Endothelial cell (in vitro differentiated cells): ENCODE data around the gene TLCD5. TPM values are rescaled to one million over a fixed set of nuclear protein-coding genes. Genes with fewer than 3 reads are reported as not detected.

Source experiments
- DNase-seq: peaks from one replicate; pipeline ENCODE4 v3.0.0; 2021; ENCODE audit warnings: low spot score
- H3K27ac Mint-ChIP-seq: one replicate; pipeline ENCODE4 v1.8.0; 2021; ENCODE audit warnings: mixed read lengths, inconsistent platforms; ENCODE audit not compliant: unreplicated experiment
- H3K27me3 Mint-ChIP-seq: one replicate; pipeline ENCODE4 v1.8.0; 2021; ENCODE audit warnings: mild to moderate bottlenecking, moderate library complexity, mixed read lengths, inconsistent platforms; ENCODE audit not compliant: unreplicated experiment
- H3K36me3 Mint-ChIP-seq: one replicate; pipeline ENCODE4 v1.8.0; 2021; ENCODE audit warnings: mild to moderate bottlenecking, low read depth, mixed read lengths, inconsistent platforms; ENCODE audit not compliant: unreplicated experiment
- H3K4me1 Mint-ChIP-seq: one replicate; pipeline ENCODE4 v1.8.0; 2021; ENCODE audit warnings: mild to moderate bottlenecking, mixed read lengths, inconsistent platforms; ENCODE audit not compliant: unreplicated experiment
- H3K4me3 Mint-ChIP-seq: one replicate; pipeline ENCODE4 v1.8.0; 2021; ENCODE audit warnings: mild to moderate bottlenecking, mixed read lengths, inconsistent platforms; ENCODE audit not compliant: unreplicated experiment
- H3K9me3 Mint-ChIP-seq: one replicate; pipeline ENCODE4 v1.8.0; 2021; ENCODE audit warnings: mixed read lengths, inconsistent platforms; ENCODE audit not compliant: unreplicated experiment
- long read RNA-seq: library from polyadenylated mRNA; unstranded; transcript quantifications from one replicate; pipeline ENCODE4 v2.0.0, GENCODE V29; 2020; ENCODE audit not compliant: unreplicated experiment
- total RNA-seq: library from RNA; stranded (reverse); fragmentation: NEBNext Ultra II Directional; extraction: Animal tissue kit (Norgen Biotek cat#: 25700); gene quantifications from one replicate; pipeline ENCODE4 v1.2.1, GENCODE V29; 2021; ENCODE audit not compliant: unreplicated experiment
- TF ChIP-seq, protein P1 (sequence below): fragments of 200-600 bp; sonication (generic); IDR thresholded peaks from one replicate; pipeline ENCODE4 v1.5.0; 2021; ENCODE audit warnings: antibody characterized with exemption; ENCODE audit not compliant: unreplicated experiment

TLCD5 gene
- total RNA-seq = 15.2 TPM
- long read RNA-seq, full-length matches to known transcripts = 10 of 13 reads
- long read RNA-seq, partial matches to known transcripts = 0 of 13 reads
- long read RNA-seq, other reads (novel, unspliced or antisense) = 3 of 13 reads

- H3K36me3 Mint-ChIP-seq = peaks cover 13% of the 10 kb centered on the region
- DNase-seq = peak; percentile 82
- peak within 1 kb of the TSS; percentile 92 for H3K27ac Mint-ChIP-seq
- no peaks in the 10 kb centered on the region for H3K9me3 Mint-ChIP-seq
- H3K27me3 Mint-ChIP-seq = peaks cover 3% of the 10 kb centered on the region
- peaks cover 17% of the 10 kb centered on the region for H3K4me1 Mint-ChIP-seq
- TF ChIP-seq, protein P1, sequence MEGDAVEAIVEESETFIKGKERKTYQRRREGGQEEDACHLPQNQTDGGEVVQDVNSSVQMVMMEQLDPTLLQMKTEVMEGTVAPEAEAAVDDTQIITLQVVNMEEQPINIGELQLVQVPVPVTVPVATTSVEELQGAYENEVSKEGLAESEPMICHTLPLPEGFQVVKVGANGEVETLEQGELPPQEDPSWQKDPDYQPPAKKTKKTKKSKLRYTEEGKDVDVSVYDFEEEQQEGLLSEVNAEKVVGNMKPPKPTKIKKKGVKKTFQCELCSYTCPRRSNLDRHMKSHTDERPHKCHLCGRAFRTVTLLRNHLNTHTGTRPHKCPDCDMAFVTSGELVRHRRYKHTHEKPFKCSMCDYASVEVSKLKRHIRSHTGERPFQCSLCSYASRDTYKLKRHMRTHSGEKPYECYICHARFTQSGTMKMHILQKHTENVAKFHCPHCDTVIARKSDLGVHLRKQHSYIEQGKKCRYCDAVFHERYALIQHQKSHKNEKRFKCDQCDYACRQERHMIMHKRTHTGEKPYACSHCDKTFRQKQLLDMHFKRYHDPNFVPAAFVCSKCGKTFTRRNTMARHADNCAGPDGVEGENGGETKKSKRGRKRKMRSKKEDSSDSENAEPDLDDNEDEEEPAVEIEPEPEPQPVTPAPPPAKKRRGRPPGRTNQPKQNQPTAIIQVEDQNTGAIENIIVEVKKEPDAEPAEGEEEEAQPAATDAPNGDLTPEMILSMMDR = no peak
- H3K4me3 Mint-ChIP-seq = peak within 1 kb of the TSS; percentile 92
These were observed at the start of gene TLCD5 for GRCh38 chr11:120324932-120325810. TLCD5 (plus strand) TSS chr11:120325299; CDS start chr11:120327442, 2,143 bp downstream.

- no peak for DNase-seq
- Mint-ChIP-seq H3K27ac (no peak overlapping the region), H3K4me1 (peaks cover 12% of the 10 kb centered on the region), H3K27me3 (peaks cover 8% of the 10 kb centered on the region), H3K9me3 (no peaks in the 10 kb centered on the region), H3K36me3 (peaks cover 5% of the 10 kb centered on the region), H3K4me3 (no peak overlapping the region)
- TF ChIP-seq, protein P1 = no peak
These were observed 45.6 kb upstream of the TLCD5 start for GRCh38 chr11:120279502-120279901.

- no peaks in the 10 kb centered on the region for H3K36me3 Mint-ChIP-seq
- peaks cover 12% of the 10 kb centered on the region for H3K4me1 Mint-ChIP-seq
- no peaks in the 10 kb centered on the region for H3K9me3 Mint-ChIP-seq
- no peak overlapping the region for H3K27ac Mint-ChIP-seq
- TF ChIP-seq, protein P1 = no peak
- H3K27me3 Mint-ChIP-seq = peaks cover 7% of the 10 kb centered on the region
- no peak overlapping the region for H3K4me3 Mint-ChIP-seq
- DNase-seq = no peak
These were observed 44.5 kb upstream of the TLCD5 start for GRCh38 chr11:120280600-120281051.

- H3K36me3 Mint-ChIP-seq = no peaks in the 10 kb centered on the region
- H3K27ac Mint-ChIP-seq = no peak overlapping the region
- no peaks in the 10 kb centered on the region for H3K9me3 Mint-ChIP-seq
- DNase-seq = no peak
- peaks cover 12% of the 10 kb centered on the region for H3K4me1 Mint-ChIP-seq
- peaks cover 5% of the 10 kb centered on the region for H3K27me3 Mint-ChIP-seq
- TF ChIP-seq, protein P1 = no peak
- no peak overlapping the region for H3K4me3 Mint-ChIP-seq
These were observed 43.8 kb upstream of the TLCD5 start for GRCh38 chr11:120281143-120281795.
